ENCODE data around the gene ZDHHC24.

Gene ZDHHC24

GRCh38 chr11:66471142-66471541 lies 74.7 kb downstream of the ZDHHC24 start:
- CTCF ChIA-PET = interaction anchor here (6.0 kb wide), 1 partner anchor 7 kb away, joined by 66 read pairs; the partner anchor contains the start of gene DPP3
- POLR2A ChIA-PET = interaction anchor here (0.6 to 1.0 kb wide), 3 partner anchors 9 to 479 kb away, joined by 3 to 5 read pairs (median 4); partner anchors contain the start of gene DPP3
- DNase-seq (ENCODE audit: low read depth, low spot score) = no peak
- TF ChIP-seq, protein P1, sequence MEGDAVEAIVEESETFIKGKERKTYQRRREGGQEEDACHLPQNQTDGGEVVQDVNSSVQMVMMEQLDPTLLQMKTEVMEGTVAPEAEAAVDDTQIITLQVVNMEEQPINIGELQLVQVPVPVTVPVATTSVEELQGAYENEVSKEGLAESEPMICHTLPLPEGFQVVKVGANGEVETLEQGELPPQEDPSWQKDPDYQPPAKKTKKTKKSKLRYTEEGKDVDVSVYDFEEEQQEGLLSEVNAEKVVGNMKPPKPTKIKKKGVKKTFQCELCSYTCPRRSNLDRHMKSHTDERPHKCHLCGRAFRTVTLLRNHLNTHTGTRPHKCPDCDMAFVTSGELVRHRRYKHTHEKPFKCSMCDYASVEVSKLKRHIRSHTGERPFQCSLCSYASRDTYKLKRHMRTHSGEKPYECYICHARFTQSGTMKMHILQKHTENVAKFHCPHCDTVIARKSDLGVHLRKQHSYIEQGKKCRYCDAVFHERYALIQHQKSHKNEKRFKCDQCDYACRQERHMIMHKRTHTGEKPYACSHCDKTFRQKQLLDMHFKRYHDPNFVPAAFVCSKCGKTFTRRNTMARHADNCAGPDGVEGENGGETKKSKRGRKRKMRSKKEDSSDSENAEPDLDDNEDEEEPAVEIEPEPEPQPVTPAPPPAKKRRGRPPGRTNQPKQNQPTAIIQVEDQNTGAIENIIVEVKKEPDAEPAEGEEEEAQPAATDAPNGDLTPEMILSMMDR (IDR thresholded peaks at IDR 0.05; ENCODE audit: insufficient read depth, low read length, missing control alignments) = no peak
- H3K4me3 ChIP-seq (ENCODE audit: low read depth, low read length) = no peak overlapping the region

All from AG04449 (cell line).